ENCODE measurements around the gene CYSTM1.

Gene CYSTM1

GRCh38 chr5:140239939-140240700 lies 65.1 kb downstream of the CYSTM1 start:
- peak; percentile 32 for DNase-seq

GRCh38 chr5:140240987-140241706 lies 66.2 kb downstream of the CYSTM1 start:
- DNase-seq: no peak

GRCh38 chr5:140242099-140242498 lies 67.1 kb downstream of the CYSTM1 start:
- no peak for DNase-seq

GRCh38 chr5:140242890-140243585 lies 68.0 kb downstream of the CYSTM1 start:
- DNase-seq: no peak

- no peak for DNase-seq
These were observed 68.8 kb downstream of the CYSTM1 start for GRCh38 chr5:140243706-140244250.

GRCh38 chr5:140244525-140245025 lies 69.6 kb downstream of the CYSTM1 start:
- peak; percentile 70 for DNase-seq

- DNase-seq: no peak
These were observed 70.4 kb downstream of the CYSTM1 start for GRCh38 chr5:140245341-140245740.

- no peak for DNase-seq
These were observed 70.9 kb downstream of the CYSTM1 start for GRCh38 chr5:140245926-140246325.

- DNase-seq: no peak
These were observed 71.6 kb downstream of the CYSTM1 start for GRCh38 chr5:140246378-140247122.

GRCh38 chr5:140248414-140248813 lies 73.4 kb downstream of the CYSTM1 start:
- no peak for DNase-seq

GRCh38 chr5:140249536-140249935 lies 74.5 kb downstream of the CYSTM1 start:
- no peak for DNase-seq

GRCh38 chr5:140250386-140250785 lies 75.4 kb downstream of the CYSTM1 start:
- DNase-seq: no peak

- peak; percentile 26 for DNase-seq
These were observed 76.6 kb downstream of the CYSTM1 start for GRCh38 chr5:140251527-140251973.

- DNase-seq: no peak
These were observed 77.6 kb downstream of the CYSTM1 start for GRCh38 chr5:140252470-140253126.

GRCh38 chr5:140253985-140254384 lies 79.0 kb downstream of the CYSTM1 start:
- no peak for DNase-seq

- DNase-seq: no peak
These were observed 80.6 kb downstream of the CYSTM1 start for GRCh38 chr5:140255460-140256157.

- no peak for DNase-seq
These were observed 81.7 kb downstream of the CYSTM1 start for GRCh38 chr5:140256726-140257125.

GRCh38 chr5:140258016-140258415 lies 83.0 kb downstream of the CYSTM1 start:
- no peak for DNase-seq

GRCh38 chr5:140258873-140259272 lies 83.9 kb downstream of the CYSTM1 start:
- no peak for DNase-seq

- DNase-seq: no peak
These were observed 84.5 kb downstream of the CYSTM1 start for GRCh38 chr5:140259500-140259899.

GRCh38 chr5:140260089-140260656 lies 85.2 kb downstream of the CYSTM1 start:
- DNase-seq: no peak
